Activated CD4-positive, alpha-beta T cell treated with anti-CD3 and anti-CD28 coated beads, Interleukin-10, Interleukin-2, amounts not matched to agents 100 ng/mL and 50 ng/mL, durations not matched to agents 16 hours and 8 hours (primary cell): Measurements from ENCODE around the gene MTO1.

Experiments used
- DNase-seq: peaks from one replicate; pipeline ENCODE4 v3.0.0-alpha.2; 2020

The MTO1 gene, protein sequence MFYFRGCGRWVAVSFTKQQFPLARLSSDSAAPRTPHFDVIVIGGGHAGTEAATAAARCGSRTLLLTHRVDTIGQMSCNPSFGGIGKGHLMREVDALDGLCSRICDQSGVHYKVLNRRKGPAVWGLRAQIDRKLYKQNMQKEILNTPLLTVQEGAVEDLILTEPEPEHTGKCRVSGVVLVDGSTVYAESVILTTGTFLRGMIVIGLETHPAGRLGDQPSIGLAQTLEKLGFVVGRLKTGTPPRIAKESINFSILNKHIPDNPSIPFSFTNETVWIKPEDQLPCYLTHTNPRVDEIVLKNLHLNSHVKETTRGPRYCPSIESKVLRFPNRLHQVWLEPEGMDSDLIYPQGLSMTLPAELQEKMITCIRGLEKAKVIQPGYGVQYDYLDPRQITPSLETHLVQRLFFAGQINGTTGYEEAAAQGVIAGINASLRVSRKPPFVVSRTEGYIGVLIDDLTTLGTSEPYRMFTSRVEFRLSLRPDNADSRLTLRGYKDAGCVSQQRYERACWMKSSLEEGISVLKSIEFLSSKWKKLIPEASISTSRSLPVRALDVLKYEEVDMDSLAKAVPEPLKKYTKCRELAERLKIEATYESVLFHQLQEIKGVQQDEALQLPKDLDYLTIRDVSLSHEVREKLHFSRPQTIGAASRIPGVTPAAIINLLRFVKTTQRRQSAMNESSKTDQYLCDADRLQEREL

GRCh38 chr6:73461537-73462350, at the start of gene MTO1:
Gene MTO1 (plus strand): TSS chr6:73461737. CDS start chr6:73461855, 118 bp downstream.
- DNase-seq: peak; percentile 95

- DNase-seq: no peak
These were observed 48.4 kb upstream of the MTO1 start for GRCh38 chr6:73413102-73413501.

DNA sequence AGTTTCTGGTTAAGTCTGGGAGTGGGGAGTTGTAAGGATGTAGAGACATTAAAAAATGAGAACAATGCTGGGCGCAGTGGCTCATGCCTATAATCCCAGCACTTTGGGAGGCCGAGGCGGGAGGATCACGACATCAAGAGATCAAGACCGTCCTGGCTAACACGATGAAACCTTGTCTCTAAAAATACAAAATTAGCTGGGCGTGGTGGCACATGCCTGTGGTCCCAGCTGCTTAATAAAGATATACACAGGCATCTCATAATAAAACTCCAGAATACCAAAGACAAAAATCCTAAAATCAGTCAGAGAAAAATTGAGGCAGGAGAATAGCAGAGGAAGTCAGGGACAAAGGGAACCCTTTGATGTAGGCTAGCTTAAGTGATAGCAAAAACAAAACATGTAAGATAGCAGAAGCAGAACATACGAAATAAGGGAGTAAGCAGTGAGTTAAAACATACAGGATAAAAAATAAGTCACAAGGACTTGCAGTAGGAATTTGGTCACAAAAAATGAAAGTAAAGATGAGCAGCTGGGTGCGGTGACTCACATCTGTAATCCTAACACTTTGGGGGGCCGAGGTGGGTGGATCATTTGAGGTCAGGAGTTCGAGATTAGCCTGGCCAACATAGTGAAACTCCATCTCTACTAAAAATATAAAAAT, 43.3 kb upstream of the MTO1 start:
- DNase-seq: no peak

- no peak for DNase-seq
These were observed 40.0 kb upstream of the MTO1 start for GRCh38 chr6:73421534-73421933.

DNA sequence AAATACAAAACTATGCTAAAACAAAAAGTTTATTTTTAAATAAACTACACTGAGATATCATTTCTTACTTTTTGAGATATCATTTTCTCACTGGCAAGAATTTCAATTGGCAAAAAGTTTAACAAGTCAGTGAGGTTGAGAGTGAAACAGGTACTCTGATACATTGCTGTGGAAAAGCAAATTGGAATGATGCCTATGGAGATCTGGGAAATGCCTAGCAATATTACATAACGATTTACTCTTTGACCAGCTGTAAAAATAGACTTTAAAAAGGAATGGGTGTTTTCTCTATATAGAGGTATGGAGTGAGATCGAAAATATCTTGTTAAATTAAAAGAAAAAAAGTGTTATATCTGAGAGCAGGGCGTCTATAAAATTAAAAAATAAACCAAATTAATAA, 26.3 kb upstream of the MTO1 start:
- DNase-seq: no peak

DNA sequence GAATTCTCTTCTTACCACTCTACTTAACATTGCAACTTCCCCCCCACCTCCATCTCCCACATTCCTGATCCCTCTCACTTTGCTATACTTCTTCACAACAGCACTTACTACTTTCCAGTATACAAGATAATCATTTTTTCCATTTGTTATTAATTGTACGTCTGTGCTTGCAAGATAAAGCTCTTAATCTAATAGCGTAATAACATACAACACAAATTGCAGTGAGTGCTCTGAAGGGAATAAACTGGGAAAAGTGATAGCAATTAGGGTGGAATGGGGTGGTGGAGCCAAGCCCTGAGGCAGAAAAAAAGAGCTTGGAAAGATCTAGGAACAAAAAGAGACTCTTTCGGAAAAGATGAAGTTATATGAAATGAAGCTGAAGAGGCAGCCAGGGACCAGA, 18.0 kb upstream of the MTO1 start:
- no peak for DNase-seq

DNA sequence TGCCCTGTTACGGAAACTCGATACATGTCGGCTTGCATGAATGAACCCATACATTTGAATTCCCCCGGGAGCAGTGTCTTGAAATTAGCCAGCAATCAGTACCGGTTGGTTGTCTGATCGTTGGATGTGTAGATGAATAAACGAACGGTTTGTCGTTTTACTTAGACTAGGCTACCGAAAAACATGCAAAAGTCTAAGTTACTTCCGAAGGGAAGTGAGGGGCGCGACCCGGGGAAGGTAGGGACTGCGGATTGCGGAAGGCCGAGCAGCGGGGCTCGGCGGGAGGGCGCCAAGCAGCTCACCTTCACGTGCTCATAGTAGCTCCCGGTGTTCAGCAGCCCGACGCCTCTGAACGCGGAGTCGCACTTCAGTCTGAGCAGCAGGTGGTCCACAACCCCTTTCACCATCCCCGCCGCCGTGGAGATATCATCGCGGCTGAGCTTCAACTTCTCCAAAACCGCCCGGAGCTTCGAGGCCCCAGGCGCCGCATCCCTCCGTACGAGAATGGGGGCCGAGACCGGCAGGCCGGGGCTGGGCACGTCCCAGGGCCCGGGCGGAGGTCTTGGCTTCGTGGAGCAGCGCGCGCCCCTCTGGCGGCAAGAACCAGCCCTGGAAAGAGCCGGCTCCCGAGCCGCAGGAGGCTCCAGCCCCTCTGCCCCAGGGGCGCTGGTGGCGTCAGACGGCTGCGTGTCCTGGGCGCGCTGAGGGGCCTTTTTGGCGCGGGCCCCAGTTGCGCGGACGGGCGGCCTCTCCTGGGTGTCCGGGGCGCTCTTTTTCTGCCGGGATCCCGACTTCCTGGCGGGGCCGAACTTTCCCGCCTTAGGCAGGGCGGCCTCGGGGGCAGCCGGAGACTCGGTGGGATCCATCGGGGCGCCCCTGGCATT, 10.1 kb upstream of the MTO1 start:
- DNase-seq: peak; percentile 61

- peak; percentile 95 for DNase-seq
These were observed 9.5 kb upstream of the MTO1 start, which contains the start of gene CGAS for GRCh38 chr6:73452107-73452461. Gene CGAS (minus strand): TSS chr6:73452297. CDS start chr6:73452181, 116 bp downstream.

GRCh38 chr6:73455865-73456629, 5.5 kb upstream of the MTO1 start:
- peak; percentile 83 for DNase-seq

DNA sequence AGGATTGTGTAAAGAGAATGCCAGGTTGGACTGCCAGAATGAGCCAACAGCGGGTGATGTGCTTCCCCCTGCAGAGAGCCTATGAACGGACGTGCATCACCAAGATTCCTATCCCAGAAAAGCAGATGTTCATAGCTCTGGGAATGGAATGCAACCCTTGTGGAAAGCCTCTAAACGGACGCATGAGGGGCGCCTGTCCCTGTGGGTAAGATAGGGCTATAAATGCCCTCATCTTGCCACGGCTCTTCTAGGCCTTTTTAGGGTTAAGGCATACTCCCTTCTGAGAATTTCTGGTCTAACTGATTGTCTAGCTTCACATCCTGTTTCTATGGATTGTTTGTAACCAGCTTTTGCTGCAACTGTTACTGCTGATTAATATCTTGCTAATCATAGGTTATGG, 2.1 kb upstream of the MTO1 start:
- DNase-seq: peak; percentile 59

- peak; percentile 41 for DNase-seq
These were observed 1.5 kb upstream of the MTO1 start for GRCh38 chr6:73460056-73460455.

GRCh38 chr6:73471686-73472290, 10.3 kb downstream of the MTO1 start:
- DNase-seq: no peak

GRCh38 chr6:73476723-73477122, 15.2 kb downstream of the MTO1 start:
- peak; percentile 52 for DNase-seq

DNA sequence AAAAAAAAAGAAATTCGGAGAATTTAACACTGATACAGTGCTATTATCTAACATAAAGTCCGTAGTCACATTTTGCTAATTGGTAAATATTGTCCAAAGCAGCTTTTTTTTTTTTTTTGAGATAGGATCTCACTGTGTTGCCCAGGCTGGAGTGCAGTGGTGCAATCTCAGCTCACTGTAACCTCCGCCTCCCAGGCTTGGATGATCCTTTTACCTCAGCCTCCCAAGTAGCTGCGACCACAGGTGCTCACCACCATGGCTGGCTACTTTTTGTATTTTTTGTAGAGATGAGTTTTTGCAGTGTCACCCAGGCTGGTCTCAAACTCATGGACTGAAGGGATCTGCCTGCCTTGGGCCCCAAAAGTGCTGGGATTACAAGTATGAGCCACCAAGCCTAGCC, 15.9 kb downstream of the MTO1 start:
- DNase-seq: no peak

DNA sequence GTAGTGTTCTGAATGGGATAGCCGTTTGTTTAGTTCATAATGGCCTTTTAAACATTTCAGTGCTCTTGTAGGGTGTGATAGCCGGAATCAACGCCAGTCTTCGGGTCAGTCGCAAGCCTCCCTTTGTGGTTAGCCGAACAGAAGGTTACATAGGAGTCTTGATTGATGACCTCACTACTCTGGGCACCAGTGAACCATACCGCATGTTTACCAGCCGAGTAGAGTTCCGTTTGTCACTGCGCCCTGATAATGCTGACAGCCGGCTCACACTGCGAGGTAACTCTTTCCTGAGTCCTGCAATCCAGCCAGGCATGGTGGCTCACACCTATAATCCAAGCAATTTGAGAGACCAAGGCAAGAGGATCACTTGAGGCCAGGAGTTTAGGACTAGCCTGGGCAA, 20.4 kb downstream of the MTO1 start:
- no peak for DNase-seq

DNA sequence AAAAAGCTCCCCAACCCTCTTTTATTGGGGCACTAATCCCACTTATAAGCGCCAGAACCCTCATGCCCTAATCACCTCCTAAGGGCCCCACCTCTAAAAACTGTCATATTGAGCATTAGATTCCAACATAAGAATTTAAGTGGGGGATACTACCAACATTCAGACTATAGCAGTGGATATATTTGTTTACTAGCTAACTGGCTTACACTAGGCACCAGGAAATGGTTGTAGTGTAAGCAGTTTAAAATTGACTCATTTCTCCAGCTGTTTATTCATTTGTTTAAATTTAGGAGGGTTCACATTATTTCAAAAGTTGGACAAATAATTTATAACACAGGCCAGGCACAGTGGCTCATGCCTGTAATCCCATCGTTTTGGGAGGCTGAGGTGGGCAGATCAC, 22.9 kb downstream of the MTO1 start:
- no peak for DNase-seq

- DNase-seq: no peak
These were observed 25.9 kb downstream of the MTO1 start for GRCh38 chr6:73487473-73487872.

DNA sequence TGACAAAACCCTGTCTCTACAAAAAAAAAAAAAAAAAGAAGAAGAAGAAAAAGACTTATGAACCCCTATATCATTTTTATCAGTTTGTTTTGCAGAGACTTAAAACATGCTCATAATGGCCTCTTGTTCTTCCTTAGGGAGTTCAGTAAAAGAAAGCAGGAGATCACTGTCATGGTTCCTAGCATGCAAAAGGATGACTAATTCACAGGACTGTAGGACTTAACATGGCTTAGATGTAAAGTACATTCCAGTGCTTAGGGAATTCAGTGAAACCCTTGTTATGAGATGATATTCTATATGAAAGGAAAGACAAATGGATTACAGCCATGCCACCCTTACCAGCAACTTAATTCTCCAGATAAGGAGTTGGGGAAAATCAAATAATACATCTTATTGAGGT, 29.8 kb downstream of the MTO1 start:
- no peak for DNase-seq

DNA sequence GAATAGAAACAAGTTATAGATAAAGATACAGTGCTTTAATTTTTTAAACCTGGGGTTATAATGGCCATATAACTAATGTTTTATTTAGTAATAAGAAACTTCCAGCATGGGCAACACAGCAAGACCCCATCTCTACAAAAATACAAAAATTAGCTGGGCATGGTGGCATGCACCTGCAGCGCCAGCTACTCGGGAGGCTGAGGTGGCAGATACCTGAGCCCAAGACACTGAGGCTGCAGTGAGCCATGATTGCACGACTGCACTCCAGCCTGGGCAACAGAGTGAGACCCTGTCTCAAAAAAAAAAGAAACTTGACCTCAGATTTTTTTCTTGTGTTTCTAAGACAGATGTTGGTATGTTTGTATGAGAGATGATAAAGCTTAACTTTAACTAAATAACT, 36.4 kb downstream of the MTO1 start:
- no peak for DNase-seq

- DNase-seq: no peak
These were observed 41.7 kb downstream of the MTO1 start for GRCh38 chr6:73503027-73503772.
